DMS114 treated with DMSO at 0.1 percent for 48 hours (cell line): ENCODE measurements around the gene TEX26.

Source experiments
- DNase-seq: peaks from one replicate; lab custom pipeline; 2025; ENCODE audit not compliant: unreplicated experiment; lab: John Stamatoyannopoulos, UW

TEX26 gene

DNA sequence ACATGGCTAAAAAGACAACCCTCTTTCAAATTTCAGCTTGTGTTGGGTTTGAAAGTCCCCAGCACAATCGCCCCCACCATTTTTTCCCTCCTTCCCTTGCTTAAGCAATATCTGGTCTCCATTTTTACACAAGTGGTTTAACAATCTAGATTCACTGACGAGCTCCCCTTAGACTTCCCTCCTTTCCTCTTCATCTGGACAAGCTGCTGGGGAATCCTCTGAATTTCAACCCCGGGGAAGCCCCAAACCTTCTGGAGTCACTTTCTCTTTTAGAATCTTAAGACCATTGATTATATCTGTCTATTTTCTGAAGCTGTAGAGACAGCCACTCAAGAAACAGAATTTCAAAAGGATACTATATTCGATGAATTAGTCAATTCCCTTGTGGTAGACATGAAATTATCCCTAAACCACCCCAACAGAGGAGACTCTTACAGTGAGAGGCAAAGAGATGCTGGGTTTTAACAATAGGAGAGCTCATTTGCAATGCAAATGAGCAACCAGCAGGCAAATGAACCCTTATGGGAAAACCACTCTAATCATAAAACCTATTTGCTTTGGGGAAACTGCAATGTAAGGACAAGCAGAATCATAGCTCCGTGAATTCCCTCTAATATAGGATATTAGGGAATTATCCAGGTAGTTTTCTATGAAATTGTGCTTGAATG is 78.9 kb downstream of the TEX26 start:
- no peak for DNase-seq

DNA sequence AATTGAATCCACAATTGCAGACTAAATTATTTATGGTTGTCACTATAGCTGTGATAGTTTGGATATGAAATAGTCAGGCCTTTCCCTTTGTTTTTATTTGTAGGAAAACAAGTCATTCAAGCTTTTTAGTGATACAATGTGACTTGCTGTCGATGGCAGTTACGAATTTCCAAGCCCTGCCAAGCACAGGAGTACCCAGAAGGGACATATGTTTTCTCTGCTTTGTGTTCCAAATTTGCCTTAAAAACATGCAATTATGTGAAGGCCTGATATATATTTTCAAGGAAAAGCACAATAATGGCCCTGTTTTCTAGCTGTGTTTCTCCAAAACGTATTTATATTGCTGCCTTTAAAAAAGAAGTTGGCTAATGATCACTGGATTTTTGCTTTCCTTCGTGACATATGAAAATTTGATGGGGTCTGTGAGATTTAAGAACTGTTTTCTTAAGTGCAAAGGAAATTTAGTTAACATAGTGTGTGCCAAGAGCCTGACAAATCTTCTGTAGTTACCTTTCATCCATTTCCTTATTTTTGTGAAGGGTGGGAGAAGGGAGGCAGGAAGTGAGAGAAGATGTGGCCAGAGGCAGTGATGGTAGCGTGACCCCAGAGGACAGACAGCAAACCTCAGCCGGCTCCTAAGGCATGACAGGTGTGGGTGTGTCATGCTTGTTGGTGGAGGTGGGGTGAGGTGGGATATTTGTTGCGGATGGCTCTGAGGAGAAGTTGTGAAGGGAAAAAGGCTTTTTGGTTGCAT is 79.6 kb downstream of the TEX26 start:
- DNase-seq = no peak

DNA sequence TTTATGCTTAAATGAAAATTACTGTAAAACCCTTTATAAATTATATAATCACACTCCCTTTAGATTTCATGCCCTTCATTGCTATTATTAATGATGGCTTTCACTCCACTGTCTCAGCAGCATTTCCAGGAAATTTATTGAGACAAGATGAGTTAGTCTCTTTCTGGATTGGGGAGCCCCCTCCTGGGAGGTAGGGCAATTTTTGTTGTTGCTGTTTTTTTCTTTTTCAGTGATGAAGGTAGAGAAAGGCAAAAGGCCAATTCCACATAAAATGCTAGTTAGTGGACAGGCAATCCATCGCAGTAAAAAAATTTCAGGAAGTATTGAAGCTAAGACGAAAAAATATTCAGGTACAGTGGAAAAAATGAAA is 80.2 kb downstream of the TEX26 start:
- no peak for DNase-seq

DNA sequence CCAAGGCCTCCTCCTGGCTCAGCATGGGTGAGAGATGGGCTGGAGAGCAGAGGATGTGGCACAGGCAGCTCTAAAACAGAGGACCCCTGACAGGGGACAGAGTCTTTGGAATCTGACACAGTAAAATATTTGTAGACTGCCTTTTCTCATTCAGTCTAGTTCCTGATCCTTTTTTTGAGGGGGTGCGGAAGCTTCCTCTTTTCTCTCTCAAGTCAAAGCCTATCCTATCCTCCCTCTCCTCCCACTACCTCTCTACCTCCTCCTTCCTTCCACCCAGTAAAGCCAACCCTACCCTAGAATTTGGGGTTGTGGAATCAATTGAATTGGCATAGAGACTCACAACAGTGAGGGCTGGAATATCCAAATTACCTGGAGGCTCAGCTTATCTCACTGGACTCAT is 82.0 kb downstream of the TEX26 start:
- DNase-seq = no peak

DNA sequence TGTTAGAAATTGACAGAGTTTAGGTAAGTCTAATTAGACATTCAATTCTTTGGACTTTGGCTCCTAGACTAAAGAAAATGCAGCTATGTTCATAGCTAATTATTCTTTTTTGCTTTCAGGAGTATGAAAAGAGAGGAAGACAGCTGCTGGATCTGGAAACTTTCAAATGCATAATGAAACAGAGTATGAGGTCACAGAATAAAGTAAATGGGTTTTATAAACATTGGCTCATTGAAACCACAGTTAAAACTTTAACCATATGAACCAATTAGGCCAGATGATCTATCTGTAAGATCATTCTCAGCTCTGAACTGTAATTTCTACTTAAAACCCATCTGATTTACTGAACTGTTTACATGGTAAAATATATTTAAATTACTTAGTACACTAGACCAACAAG is 82.7 kb downstream of the TEX26 start:
- DNase-seq = no peak

DNA sequence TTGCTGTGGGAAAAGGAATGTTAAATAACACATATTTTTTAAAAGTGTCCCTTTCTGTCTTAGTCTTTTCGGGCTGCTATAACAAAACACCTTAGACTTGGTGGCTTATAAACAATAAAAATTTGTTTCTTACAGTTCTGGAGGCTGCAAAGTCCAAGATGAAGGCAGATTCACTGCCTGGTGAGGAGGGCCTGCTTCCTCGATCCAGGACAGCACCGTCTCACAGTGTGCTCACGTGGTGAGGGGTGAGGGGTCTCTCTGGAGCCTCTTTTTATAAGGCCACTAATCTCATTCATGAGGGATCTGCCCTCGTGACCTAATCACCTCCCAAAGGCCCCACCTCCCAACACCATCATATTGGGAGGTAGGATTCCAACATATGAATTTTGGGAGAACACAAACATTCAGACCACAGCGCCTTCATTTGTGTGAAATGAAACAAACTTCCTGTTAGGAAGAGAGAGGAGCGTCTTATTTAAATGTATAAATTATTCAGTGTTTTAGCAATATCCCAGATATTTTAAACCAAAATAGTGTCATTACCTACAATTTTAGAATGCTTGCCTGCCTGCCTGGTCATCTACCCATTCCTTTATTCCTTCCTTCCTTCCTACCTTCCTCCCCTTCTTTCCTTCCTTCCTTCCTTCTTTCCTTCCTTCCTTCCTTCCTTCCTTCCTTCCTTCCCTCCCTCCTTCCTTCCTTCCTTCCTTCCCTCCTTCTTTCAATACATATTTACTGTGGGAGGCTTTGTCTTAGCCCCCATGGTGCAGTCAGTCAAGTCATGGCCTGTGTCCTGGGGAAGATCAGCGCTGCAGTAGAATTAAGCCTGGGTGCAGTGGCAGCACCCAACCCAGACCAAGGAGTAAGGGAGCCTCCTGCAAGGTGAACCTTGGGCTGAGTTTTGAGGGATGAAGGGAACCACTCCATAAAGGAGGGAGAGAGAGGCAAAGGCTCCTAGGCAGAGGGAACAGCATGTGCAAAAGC is 84.2 kb downstream of the TEX26 start:
- no peak for DNase-seq

DNA sequence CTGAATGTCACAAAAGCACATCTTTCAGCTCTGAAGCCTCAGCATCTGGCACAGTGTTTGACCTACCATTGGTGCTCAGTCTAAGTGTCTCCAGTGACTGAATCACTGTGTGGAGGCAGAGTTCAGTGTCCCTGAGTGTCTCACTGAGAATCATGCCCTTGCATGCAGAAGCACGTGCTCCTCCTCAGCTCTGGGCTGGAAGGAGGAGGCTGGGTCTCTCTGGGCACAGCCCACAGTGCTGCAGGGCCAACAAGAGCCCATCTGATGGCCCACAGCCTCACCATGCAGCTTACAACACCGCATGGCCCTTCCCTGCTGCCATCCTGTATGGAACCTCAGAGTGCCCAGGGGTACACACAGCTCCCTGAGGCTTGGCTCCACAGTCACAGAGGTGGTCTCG is 86.1 kb downstream of the TEX26 start:
- no peak for DNase-seq

DNA sequence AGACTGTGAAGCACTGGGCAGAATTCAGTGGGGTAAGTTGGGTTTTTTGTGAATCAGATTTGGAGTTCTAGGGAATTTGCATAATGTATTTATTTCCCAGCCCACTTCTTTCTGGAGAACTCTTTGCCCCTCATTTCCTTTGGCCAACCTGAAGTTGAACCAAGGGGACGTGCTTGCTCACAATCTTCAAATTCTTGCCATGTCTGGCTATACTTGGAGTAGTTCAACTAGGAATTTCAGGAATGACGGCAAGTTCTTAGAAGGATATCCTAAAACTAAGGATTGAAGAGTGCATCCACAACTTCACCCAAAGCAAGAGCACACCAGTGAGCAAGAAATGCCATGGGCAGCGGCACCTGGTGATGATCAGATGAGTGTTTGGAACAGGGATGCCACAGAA is 88.5 kb downstream of the TEX26 start:
- no peak for DNase-seq

DNA sequence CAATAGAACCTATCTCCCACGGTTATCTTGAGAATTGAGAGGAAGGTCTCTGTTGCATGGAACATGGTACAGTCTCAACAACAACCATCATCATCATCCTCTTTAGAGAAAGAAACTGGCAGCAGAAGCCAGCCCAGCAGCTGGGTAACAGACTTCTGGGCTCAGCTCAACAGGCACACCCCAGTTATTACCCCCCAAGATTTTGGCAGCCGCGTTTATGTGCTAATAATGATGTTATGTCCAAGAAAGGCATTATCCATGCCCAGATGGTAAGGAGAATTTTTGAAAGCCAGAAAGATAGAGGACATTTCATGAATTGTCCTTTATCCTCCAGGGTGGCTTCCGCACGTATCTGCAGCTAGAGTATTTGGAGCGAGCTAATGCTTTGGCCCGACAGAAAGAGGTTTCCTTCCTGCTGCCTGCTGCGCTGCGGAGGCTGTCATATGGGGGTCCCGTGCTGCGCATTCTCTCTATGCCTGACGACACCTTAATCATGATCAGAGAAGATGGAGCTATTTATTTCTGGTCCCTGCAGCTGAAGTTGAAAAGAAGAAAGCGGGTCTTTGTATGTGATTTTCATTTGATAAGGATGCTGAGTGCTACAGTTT is 89.9 kb downstream of the TEX26 start:
- DNase-seq = no peak

DNA sequence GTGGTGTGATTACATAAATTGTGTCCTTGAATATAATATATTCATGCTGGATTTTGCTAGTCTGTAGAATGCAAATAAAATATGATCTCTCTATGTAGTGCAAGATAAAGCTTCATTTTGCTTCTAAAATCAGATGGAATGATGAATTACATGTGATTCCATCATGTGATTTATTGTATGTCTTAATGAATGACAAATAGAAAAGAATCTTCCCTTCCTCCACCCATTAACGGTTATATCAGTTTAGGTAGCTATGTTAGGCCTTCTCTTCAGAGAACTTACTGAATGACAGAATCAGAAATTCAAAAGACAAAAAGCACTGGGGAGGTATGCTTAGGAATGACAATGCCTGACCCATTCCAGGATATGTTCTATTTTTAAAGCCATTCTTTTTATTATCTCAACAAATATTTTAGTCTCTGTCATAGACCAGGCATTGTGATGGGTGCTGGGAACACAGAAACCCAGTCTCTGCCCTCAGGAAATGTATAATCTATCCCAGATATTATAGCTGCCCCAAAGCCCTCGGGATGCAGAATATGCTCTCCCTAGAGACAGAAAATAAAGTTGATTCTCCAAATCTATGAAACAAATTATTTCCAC is 90.6 kb downstream of the TEX26 start:
- no peak for DNase-seq
